GM21515 (cell line): ENCODE data around the gene CTDNEP1.
A peak's percentile ranks its signal among the peaks of the same experiment; 100 is the strongest.

Experiments used
- ATAC-seq: cut with Tn5 transposase; IDR thresholded peaks from one replicate; pipeline ENCODE4 v1.9.1; 2021; ENCODE audit not compliant: unreplicated experiment

Gene CTDNEP1

GRCh38 chr17:7251661-7252175 is at the start of gene CTDNEP1:
Gene CTDNEP1, minus strand, starts transcription at chr17:7251734. Its CDS starts 438 bp downstream, at chr17:7251296.
- peak; percentile 78 for ATAC-seq

- no peak for ATAC-seq
Measured at GRCh38 chr17:7296189-7296861, 44.8 kb upstream of the CTDNEP1 start.

- no peak for ATAC-seq
Measured at GRCh38 chr17:7295230-7296180, 44.0 kb upstream of the CTDNEP1 start.

- ATAC-seq, result no peak
Measured at GRCh38 chr17:7294614-7295153, 43.1 kb upstream of the CTDNEP1 start, which contains the start of gene YBX2. Gene YBX2, minus strand, starts transcription at chr17:7294639. Its CDS starts 139 bp downstream, at chr17:7294500.

- ATAC-seq, result no peak
Measured at GRCh38 chr17:7293816-7294613, 42.5 kb upstream of the CTDNEP1 start.

- no peak for ATAC-seq
Measured at GRCh38 chr17:7293159-7293558, 41.6 kb upstream of the CTDNEP1 start.

GRCh38 chr17:7292729-7293128 is 41.2 kb upstream of the CTDNEP1 start:
- no peak for ATAC-seq

- ATAC-seq, result no peak
Measured at GRCh38 chr17:7292194-7292593, 40.7 kb upstream of the CTDNEP1 start.

GRCh38 chr17:7290685-7291084 is 39.2 kb upstream of the CTDNEP1 start:
- ATAC-seq, result no peak

GRCh38 chr17:7290166-7290565 is 38.6 kb upstream of the CTDNEP1 start:
- ATAC-seq, result no peak

GRCh38 chr17:7289256-7290032 is 37.9 kb upstream of the CTDNEP1 start:
- ATAC-seq, result no peak

GRCh38 chr17:7285679-7286078 is 34.1 kb upstream of the CTDNEP1 start:
- no peak for ATAC-seq

- no peak for ATAC-seq
Measured at GRCh38 chr17:7284911-7285310, 33.4 kb upstream of the CTDNEP1 start.

GRCh38 chr17:7283471-7284216 is 32.1 kb upstream of the CTDNEP1 start:
- no peak for ATAC-seq

GRCh38 chr17:7282752-7283321 is 31.3 kb upstream of the CTDNEP1 start:
- ATAC-seq, result no peak

GRCh38 chr17:7281953-7282751 is 30.6 kb upstream of the CTDNEP1 start:
- no peak for ATAC-seq

GRCh38 chr17:7281074-7281952 is 29.8 kb upstream of the CTDNEP1 start, which contains the start of gene SLC2A4:
Gene SLC2A4, plus strand, starts transcription at chr17:7281718. Its CDS starts 217 bp downstream, at chr17:7281935.
- no peak for ATAC-seq
